Bronchial epithelial cell (primary cell): Measurements from ENCODE around the gene BLVRA. TPM values are rescaled to one million over a fixed set of nuclear protein-coding genes. Genes with fewer than 3 reads are reported as not detected.

ENCODE experiments used
- DNase-seq: peaks from one replicate; pipeline ENCODE4 v3.0.0-alpha.2; 2010; ENCODE audit warnings: low read depth
- FAIRE-seq: peaks from 2 replicates; lab custom pipeline; 2011; peaks lifted over from hg19 to GRCh38; lab: Jason Lieb, UNC
- H3K27me3 ChIP-seq: 2 replicates; pipeline ENCODE4 v1.5.1; 2011; ENCODE audit warnings: low read length; ENCODE audit not compliant: control insufficient read depth, insufficient read depth
- H3K36me3 ChIP-seq: 2 replicates; pipeline ENCODE4 v1.5.1; 2011; ENCODE audit warnings: low read length; ENCODE audit not compliant: control insufficient read depth, insufficient read depth
- H3K4me3 ChIP-seq: 2 replicates; pipeline ENCODE4 v1.5.1; 2011; ENCODE audit warnings: mild to moderate bottlenecking, low read depth, low read length, control low read depth
- CTCF ChIP-seq: IDR thresholded peaks from 2 replicates; pipeline ENCODE4 v1.5.1; 2011; ENCODE audit warnings: mild to moderate bottlenecking, moderate library complexity, low read length, control low read depth, inconsistent platforms; ENCODE audit not compliant: insufficient read depth, severe bottlenecking
- total RNA-seq: library from RNA; depleted of rRNA; stranded (reverse); fragments of >200 nt; gene quantifications from 2 replicates; pipeline ENCODE4 v1.2.1, GENCODE V29; 2014

Gene BLVRA
- total RNA-seq, 1 donor from 2014 or later = 29.7 TPM

DNA sequence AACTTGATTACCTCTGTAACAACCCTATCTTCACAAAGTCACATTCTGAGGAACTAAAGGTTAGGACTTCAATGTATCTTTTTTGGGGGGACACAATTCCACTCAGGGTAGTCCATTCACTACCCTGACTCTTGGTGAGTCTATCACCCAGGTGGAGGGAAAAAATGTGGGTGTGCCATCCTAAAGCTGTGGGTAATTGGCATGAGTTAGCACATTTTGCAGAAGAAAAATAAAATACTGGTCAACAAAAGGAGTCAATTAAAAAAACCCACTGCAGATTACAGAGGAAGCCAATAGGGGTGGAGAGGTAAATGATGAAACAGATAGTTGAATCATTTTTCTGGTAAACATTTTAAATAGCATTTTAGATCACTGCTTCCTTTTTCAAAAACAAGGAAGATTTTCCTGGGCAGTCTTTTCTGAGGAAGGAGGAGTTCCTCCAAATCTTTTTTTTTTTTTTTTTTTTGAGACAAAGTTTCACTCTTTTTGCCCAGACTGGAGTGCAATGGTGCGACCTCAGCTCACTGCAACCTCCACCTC lies 5.1 kb upstream of the BLVRA start:
- DNase-seq (no peak), FAIRE-seq (no peak)
- TF ChIP-seq CTCF = no peak
- no peaks in the 10 kb centered on the region for H3K27me3 ChIP-seq
- no peaks in the 10 kb centered on the region for H3K36me3 ChIP-seq
- H3K4me3 ChIP-seq = no peak overlapping the region

GRCh38 chr7:43753843-43754242 lies 4.6 kb upstream of the BLVRA start:
- no peak for DNase-seq
- TF ChIP-seq CTCF = no peak
- no peak for FAIRE-seq
- no peak overlapping the region for H3K4me3 ChIP-seq
- H3K27me3 ChIP-seq = no peaks in the 10 kb centered on the region
- H3K36me3 ChIP-seq = no peaks in the 10 kb centered on the region

- DNase-seq (no peak), FAIRE-seq (no peak)
- H3K4me3 ChIP-seq = no peak overlapping the region
- no peaks in the 10 kb centered on the region for H3K27me3 ChIP-seq
- TF ChIP-seq CTCF = no peak
- H3K36me3 ChIP-seq = no peaks in the 10 kb centered on the region
Observed at GRCh38 chr7:43754596-43754995, 3.9 kb upstream of the BLVRA start.

DNA sequence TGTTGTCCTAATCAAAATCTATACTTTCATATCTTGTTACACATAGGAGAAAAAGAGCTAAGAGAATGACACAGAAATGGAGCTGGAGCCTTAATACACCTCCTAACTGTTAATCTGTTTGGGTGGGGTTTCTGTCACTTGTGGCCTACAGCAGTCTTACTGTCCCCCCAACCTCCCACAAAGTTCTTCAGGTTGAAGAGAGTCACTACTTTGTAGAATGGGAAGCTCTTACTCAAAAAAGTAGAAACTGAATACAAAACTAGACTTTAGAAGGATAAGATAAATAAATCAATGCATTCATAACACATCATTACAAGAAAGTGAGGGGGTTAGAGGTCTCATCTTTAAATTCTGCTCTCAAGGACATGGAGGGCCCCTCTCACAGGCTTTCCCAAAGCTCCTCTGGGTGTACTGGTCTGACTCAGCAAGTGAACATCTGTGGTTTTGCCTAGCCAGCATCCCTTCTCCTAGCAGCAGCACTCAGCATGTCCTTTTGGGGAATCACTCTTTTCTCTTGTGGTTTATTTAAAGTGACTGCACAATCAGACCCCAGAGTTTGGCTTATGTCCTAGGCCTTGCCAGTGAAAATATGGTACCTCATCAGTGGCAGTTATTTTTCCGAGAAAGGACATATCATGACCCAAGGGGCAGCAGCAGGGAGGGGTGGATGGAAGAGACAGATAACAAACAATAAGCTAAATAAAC lies 2.0 kb upstream of the BLVRA start:
- FAIRE-seq (no peak), DNase-seq (peak; percentile 44)
- no peaks in the 10 kb centered on the region for H3K36me3 ChIP-seq
- TF ChIP-seq CTCF = no peak
- no peaks in the 10 kb centered on the region for H3K27me3 ChIP-seq
- H3K4me3 ChIP-seq = no peak overlapping the region

DNA sequence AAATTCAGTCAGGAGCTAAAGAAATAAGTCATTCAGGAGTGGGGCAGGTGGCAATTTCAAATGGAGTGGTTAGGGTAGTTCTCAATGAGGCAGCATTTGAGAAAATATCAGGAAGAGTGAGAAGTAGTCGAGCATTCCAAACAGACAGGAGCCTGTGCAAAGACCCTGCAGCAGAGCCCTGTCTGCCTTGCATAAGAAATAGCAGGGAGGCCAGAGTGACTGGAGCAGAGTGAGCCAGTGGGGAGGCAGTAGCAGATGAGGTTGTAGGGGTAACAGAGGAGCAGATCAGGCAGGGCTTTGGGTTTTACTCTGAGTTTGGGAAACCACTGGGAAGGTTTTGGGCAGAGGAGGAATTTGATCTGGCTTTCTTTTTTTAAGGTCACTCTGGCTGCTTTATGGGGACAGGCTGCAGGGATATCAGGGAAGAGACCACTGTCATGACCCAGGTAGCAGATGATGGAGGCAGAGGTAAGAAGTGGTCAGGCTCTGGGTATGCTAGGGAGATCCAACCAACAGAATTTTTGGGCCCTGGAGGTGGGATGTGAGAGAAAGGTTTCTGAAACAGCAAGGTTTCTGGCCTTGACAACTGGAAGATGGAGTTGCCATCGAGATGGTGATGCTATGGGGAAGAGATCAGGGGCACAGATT lies 1.3 kb upstream of the BLVRA start:
- Histone ChIP-seq H3K4me3 (no peak overlapping the region), H3K36me3 (no peaks in the 10 kb centered on the region), H3K27me3 (no peaks in the 10 kb centered on the region)
- no peak for FAIRE-seq
- TF ChIP-seq CTCF = no peak
- DNase-seq = no peak
